G401 (cell line): ENCODE results near the gene ARHGEF11. TPM values are rescaled to one million over a fixed set of nuclear protein-coding genes. Genes with fewer than 3 reads are reported as not detected.
A peak's percentile ranks its signal among the peaks of the same experiment; 100 is the strongest.

Experiments used
- DNase-seq: peaks from one replicate; pipeline ENCODE4 v3.0.0-alpha.2; 2015; ENCODE audit warnings: low spot score
- in situ Hi-C: cut with HindIII; loops from 2 replicates; pipeline ENCODE4 v1.10.0; 2016; ENCODE audit warnings: low sequenced_read_pairs, mixed read lengths
- total RNA-seq: library from RNA; depleted of rRNA; stranded (reverse); fragments of >200 nt; shearing (Covaris generic); gene quantifications from 2 replicates; pipeline ENCODE4 v1.2.3, GENCODE V29; 2014

ARHGEF11 gene
- total RNA-seq, 1 experiment from 2014 or later, result 23.1 TPM

DNA sequence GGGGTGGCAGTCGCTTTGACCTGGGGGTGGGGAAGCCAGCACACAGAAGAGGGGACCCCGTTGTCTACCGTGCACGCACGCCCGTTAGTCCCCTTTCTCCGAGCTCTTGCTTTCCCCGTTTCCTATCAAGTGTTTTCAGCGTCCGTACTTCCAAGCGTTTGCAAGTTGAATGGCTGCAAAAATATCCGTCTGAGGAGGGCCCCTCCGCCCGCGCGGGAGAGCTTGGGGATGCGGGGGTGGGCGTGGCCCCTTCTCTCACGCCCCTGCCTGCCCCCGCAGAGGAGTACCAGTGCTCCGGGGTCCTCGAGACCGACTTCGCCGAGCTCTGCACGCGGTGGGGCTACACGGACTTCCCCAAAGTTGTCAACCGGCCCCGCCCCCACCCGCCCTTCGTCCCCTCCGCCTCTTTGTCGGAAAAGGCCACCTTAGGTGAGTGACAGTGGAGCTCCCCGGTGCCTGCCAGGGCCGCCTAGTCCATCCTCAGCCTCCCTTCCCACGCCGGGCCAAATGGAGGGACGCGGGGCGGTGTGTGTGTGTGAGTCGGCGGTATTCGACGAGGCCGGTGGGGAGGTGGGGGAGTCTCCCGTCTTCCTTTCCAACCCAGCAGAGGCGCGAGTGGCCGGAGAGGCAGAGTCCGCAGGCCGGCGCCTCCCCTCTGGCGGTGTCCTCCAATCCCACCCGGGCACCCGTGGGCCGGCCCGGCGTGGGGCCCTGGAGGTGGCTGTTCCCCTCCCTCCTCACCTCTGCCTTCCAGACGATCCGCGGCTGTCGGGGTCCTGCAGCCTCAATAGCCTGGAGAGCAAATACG is 121.7 kb downstream of the ARHGEF11 start:
- in situ Hi-C loops, result no loop called here

DNA sequence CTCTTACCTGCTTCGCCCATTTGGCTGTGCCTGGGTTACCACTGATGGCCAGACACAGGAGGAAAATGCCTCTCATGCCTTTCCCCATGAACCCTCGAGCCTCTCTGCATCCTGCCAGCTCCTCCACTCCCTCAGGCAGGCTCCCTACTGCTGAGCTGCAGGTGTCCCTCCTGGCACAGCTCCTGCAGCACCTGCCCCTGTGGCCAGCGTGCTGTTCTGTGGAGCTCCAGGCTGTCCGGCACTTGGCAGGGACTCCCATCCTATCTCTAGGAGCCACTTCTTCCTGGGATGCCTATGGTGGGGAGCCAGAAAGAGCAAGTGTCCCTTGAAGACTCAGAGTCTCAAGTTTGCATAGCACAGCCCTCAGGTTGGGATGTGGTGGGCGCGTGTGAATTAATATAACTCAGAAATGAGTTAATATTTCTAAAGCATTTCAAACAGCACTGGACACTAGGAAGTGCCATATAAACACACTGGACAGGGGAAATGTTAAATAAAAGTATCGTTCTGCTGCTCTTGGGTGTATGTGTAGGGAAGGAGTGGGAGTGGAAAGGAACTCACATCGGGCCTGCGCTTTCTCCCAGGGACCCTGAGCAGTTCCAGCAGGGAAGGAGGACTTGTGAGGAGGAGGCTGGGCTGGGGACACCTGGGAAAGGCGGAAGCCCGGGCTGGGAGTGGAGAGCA is 122.4 kb downstream of the ARHGEF11 start:
- in situ Hi-C loops, result no loop called here
- peak; percentile 20 for DNase-seq

More for the DNA sequence above, 121.7 kb downstream of the ARHGEF11 start:
- DNase-seq, result no peak

DNA sequence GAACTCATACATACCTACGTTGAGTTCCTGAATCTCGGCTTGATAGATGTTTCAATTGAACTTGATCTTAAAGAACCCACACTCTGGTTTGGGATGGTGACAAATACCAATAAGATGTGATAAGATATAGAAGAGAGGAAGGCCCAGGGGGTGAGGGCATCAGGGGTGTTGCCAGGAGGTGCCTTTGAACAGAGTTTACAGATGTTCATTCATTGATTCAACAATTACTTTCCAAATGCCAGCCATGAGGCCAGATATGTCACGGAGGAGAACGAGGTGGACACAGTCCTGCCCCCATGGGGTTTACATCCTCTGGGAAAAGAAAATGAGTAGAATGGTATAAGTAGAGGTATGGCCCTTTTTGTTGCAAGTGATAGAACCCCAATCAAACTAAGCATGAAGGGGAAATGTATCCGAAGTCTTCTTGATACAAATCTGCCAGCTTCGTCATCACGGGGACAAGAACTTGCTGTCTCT is 124.5 kb downstream of the ARHGEF11 start:
- no peak for DNase-seq
- in situ Hi-C loops, result no loop called here

DNA sequence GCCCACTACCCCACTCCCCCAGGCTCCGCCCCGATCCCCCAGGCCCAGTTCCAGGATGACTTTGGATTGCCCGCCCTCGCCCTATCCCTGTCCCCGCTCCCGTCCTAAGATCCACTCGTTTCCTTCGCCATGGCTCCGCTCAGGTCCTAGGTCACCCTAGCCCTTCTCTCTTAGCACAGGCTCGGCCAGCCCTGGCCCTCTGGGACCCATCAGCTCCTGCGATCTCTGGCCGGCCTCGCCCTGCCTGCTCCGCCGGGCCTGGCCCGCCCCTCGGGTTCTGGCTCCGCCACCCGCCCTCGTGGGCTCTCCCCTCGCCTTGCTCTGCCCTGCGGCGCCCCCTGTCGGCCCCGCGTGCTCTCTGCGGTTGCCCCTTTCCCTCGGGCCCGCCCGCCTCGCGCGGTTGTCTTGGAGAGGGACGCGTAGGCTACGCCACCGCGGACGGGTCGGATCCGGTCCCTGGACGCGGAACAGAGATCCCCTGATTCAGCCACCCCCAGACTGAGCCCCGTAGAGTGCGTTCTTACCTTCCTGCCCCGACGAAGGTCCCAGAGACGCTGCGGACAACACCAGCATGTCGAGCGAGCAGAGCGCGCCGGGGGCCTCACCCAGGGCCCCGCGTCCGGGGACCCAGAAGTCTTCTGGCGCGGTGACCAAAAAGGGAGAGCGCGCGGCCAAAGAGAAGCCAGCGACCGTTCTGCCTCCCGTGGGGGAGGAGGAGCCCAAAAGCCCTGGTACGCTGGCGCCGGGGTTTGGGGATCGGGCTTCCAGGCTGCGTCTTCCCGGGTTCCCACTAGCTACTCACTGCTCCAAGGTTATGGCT is 125.1 kb downstream of the ARHGEF11 start, which contains the start of gene LRRC71:
Gene LRRC71, plus strand, starts transcription at position 400 of the 820 bp plus-strand sequence. Its CDS starts 172 bp downstream, at position 572.
- DNase-seq, result peak; percentile 25
- in situ Hi-C loops, result no loop called here

DNA sequence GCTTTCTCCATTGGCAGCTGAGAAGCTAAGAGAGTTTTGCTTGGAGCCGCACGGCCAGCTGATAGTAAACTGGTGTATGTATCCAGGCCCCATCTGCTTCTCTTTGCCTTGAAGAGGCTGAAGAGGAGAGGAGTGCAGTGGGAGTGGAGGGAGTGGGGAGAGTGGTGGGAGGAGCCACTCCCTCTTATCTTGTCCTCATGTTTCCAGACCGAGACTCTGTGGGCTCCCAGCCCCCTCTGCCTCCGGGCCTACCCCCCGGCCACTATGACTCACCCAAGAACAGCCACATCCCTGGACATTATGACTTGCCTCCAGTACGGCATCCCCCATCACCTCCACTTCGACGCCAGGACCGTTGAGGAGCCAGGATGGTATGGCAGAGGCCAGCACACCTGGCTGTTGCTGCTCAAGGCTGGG is 131.1 kb downstream of the ARHGEF11 start:
- in situ Hi-C loops, result no loop called here
- DNase-seq, result no peak

DNA sequence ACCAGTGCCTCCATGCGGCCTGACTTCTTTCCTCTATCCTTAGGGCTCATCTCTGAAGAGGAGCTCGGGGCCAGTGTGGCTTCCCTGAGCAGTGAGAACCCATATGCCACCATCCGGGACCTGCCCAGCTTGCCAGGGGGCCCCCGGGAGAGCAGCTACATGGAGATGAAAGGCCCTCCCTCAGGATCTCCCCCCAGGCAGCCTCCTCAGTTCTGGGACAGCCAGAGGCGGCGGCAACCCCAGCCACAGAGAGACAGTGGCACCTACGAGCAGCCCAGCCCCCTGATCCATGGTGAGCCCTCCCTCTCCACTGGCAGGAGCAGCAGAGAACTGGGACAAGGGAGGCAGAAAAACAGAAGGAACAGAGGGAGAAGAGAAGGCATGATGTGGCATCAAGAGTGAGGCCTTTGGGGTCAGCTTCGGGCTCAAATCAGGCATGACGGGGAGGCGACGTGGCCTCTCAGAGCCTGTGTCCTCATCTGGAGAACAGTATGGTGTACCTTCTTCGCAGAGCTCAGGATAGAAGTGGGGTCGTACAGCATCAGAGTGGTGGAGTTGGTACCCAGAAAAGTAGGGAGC is 131.6 kb downstream of the ARHGEF11 start:
- DNase-seq, result no peak
- in situ Hi-C loops, result no loop called here

DNA sequence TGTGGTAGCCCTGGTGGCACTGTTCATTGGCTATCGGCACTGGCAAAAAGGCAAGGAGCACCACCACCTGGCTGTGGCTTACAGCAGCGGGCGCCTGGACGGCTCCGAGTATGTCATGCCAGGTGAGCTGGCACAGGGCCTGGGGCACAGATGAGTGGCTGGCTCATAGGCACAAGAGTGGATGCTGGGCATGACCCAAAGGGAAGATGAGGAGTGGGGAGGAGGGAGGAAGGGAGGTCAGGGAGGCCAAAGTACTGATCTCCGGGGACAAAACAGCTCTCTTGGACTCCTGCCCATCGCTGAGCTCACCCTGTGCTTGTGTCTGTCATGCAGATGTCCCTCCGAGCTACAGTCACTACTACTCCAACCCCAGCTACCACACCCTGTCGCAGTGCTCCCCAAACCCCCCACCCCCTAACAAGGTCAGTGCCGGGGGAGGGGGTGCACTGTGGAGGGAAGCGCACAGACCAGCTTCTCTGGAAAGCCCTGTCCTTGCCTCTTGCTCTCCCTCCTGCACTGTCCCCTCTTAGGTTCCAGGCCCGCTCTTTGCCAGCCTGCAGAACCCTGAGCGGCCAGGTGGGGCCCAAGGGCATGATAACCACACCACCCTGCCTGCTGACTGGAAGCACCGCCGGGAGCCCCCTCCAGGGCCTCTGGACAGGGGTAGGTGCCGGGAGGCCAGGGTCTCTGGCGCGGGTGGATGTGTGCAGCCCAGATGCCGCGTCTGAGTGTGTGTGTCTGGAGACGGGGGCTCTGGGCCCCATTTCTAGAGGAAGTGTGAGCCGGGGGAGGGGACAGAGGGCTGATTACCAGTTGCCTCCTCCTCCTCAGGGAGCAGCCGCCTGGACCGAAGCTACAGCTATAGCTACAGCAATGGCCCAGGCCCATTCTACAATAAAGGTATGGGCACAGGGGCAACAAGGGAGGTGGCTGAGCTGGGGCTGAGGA is 132.4 kb downstream of the ARHGEF11 start:
- in situ Hi-C loops, result no loop called here
- peak; percentile 46 for DNase-seq

DNA sequence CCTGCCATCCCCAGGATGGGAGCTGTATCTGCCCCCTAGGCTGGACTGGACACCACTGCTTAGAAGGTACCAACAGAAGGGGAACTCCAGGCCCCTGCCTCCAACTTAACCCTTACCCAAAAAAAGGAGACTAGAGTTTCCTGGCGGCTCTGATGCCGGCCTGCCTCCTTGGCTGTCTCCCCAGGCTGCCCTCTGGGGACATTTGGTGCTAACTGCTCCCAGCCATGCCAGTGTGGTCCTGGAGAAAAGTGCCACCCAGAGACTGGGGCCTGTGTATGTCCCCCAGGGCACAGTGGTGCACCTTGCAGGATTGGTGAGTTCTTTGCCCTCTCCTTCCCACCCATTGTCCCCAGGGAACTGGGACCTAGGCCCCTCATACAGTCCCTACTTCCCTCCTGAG is 133.2 kb downstream of the ARHGEF11 start:
- in situ Hi-C loops, result no loop called here
- no peak for DNase-seq

DNA sequence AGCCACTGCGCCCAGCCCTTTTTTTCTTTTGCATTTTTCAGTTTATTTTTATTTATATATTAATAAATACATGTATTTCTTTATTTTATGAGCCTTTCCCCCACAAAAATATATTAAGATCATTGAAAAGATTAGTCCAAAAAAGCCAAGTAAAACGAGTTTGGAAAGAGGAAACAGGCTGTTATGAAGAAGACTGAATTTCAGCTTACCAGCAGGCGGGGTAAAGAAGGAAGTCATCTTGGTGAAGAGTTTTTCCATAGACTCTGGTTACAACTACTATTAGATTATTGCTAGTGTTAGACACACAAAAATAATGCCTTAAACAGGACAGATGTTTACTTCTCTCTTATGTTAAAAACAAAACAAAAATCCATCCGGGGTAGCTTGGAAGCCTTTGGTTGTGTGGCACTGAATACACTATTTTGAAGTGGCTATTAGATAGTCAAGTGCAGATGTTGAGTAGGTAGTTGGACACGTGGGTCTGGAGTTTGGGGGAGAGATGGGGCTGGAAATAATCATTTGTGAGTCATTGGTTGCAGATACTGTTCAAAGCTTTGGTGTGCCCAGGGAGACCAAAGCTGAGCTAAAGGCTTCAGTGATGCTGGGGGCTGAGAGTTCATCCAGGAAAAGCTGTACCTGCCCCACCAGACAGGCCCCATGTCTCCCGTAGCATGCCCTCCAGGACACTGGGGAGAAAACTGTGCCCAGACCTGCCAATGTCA is 133.8 kb downstream of the ARHGEF11 start:
- in situ Hi-C loops, result no loop called here

DNA sequence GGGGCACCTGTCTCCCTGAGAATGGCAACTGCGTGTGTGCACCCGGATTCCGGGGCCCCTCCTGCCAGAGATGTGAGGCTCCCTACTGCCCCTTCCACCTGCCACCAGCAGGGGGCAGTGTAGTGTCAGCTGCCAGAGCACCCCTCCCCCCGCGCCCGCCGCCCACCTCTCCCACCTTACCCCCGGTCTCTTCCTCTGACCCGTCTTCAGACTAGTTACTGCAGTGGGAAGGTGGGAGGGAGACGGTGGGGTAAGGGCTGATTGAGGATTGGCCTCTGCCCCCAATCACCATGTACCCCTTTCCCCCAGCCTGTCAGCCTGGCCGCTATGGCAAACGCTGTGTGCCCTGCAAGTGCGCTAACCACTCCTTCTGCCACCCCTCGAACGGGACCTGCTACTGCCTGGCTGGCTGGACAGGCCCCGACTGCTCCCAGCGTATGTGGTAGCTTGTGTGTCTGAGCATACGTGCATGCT is 135.2 kb downstream of the ARHGEF11 start:
- DNase-seq, result no peak
- in situ Hi-C loops, result no loop called here

More for the DNA sequence above, 133.8 kb downstream of the ARHGEF11 start:
- no peak for DNase-seq

DNA sequence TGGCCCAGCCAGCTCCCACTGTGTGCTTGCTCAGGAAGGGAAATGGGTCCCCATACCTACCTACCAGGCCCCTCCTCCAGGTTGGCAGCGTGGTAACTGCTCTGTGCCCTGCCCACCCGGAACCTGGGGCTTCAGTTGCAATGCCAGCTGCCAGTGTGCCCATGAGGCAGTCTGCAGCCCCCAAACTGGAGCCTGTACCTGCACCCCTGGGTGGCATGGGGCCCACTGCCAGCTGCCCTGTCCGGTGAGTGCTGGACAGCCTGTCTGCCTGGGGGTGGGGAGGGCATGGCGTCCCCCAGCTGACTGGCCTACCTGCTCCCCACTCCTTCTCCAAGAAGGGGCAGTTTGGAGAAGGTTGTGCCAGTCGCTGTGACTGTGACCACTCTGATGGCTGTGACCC is 135.9 kb downstream of the ARHGEF11 start:
- in situ Hi-C loops, result no loop called here

DNA sequence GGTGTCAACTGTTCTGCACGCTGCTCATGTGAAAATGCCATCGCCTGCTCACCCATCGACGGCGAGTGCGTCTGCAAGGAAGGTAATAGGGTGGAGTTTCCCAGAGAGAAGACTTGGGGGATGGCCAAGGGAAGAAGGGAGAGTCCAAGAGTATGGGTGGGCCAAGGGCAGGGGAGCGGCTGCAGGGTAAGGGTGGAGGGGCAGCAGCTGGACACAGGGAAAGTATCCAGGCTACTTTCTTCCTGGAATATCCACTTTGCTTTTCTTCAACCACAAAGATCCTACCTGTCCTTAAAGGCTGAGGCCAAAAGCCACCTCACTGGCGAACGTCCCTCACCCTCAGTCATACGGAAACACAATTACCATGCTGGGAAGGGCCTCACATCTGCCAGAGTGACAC is 136.6 kb downstream of the ARHGEF11 start:
- in situ Hi-C loops, result no loop called here
- DNase-seq, result no peak

More for the DNA sequence above, 135.9 kb downstream of the ARHGEF11 start:
- no peak for DNase-seq

DNA sequence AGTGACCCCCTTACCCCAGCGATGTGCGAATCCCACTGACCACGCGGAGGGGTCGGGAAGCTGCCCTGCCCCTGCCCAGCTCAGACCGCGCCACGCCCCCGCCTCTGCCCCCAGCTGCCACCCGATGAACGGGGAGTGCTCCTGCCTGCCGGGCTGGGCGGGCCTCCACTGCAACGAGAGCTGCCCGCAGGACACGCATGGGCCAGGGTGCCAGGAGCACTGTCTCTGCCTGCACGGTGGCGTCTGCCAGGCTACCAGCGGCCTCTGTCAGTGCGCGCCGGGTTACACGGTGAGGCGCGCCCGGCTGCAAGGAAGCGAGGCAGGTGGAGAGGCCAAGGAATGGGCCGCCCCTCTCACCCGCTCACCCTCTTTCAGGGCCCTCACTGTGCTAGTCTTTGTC is 137.0 kb downstream of the ARHGEF11 start:
- no peak for DNase-seq
- in situ Hi-C loops, result no loop called here

DNA sequence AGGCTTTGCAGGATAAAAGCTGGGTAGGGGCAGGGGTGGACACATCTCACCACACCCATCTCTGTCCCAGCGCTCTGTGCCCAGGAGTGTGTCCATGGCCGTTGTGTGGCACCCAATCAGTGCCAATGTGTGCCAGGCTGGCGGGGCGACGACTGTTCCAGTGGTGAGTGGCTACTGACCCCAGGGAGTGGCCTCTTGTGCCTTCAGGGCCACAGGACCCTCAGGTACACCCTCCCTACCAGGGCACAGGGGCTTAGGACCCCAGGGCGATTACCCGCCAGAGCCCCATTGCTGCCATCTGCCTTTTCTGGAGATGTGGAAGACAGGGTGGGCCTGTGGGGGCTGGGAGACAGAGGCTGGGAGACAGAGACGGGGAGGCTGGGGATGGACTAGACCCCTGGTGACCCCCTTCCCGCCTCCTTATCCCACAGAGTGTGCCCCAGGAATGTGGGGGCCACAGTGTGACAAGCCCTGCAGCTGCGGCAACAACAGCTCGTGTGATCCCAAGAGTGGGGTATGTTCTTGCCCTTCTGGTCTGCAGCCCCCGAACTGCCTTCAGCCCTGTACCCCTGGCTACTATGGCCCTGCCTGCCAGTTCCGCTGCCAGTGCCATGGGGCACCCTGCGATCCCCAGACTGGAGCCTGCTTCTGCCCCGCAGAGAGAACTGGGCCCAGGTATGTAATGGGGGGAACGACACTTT is 139.2 kb downstream of the ARHGEF11 start:
- in situ Hi-C loops, result no loop called here
- DNase-seq, result no peak

DNA sequence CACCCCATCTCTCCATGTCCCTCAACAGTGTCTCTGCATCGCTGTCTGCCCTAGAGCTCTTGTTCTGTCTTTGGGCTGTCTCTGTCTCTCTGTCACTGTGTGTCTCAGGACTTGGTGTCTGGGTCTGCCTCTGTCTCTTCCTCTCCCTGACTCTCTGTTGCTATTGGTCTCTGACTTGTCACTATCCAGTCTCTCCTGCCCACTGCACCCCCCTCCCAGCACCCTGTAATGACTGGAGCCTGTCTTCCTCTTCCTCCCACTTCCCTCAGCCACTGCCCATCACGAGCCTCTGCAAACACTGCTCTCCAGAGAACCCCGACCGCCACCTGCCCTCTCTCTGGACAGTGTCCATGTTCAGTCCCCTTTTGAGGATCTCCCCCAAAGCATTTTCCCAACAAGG is 139.9 kb downstream of the ARHGEF11 start:
- in situ Hi-C loops, result no loop called here
- no peak for DNase-seq

DNA sequence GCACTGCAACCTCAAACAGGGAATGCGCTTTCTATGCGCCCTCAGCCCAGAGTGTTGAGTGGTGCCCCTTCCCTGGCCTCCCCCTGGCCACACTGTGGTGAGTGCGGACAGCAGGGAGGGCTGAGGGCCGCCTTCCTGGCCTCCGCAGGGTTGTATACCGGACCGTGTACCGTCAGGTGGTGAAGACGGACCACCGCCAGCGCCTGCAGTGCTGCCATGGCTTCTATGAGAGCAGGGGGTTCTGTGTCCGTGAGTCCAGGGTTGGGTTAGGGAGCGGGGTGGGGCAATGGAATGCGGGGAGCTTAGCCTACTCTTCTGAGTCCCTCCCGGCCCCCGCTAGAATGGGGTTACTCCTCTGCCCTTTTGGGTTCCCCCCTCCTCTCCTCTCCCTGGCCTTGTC is 140.4 kb downstream of the ARHGEF11 start:
- in situ Hi-C loops, result no loop called here
- DNase-seq, result no peak
